Activated T-helper 2 cell treated with anti-CD3 and anti-CD28 coated beads, Interferon-gamma antibody, Interleukin-2, Interleukin-4, amounts not matched to agents 10 μg/mL and 5 μg/mL and 100 μg/mL, durations not matched to agents 14 hours and 24 hours and 36 hours (primary cell): ENCODE data around the gene OR2F1. TPM values are rescaled to one million over a fixed set of nuclear protein-coding genes. Genes with fewer than 3 reads are reported as not detected.
"Not testable (repeated sequence)": the region's sequence is repeated elsewhere in the genome, so short reads cannot be mapped to it uniquely, and the experiment has no call there.

Experiments used
- DNase-seq: peaks from one replicate; pipeline ENCODE4 v3.0.0; 2021; ENCODE audit warnings: low spot score
- H3K27ac Mint-ChIP-seq: one replicate; pipeline ENCODE4 v1.8.0; 2021; ENCODE audit warnings: mixed read lengths
- H3K27me3 Mint-ChIP-seq: one replicate; pipeline ENCODE4 v1.8.0; 2021; ENCODE audit warnings: low read depth, mixed read lengths
- H3K36me3 Mint-ChIP-seq: one replicate; pipeline ENCODE4 v1.8.0; 2021; ENCODE audit warnings: low read depth, mixed read lengths
- H3K4me1 Mint-ChIP-seq: one replicate; pipeline ENCODE4 v1.8.0; 2021; ENCODE audit warnings: low read depth, mixed read lengths
- H3K4me3 Mint-ChIP-seq: one replicate; pipeline ENCODE4 v1.8.0; 2021; ENCODE audit warnings: low read depth, mild to moderate bottlenecking, moderate library complexity, mixed read lengths
- H3K9me3 Mint-ChIP-seq: one replicate; pipeline ENCODE4 v1.8.0; 2021; ENCODE audit warnings: mixed read lengths
- intact Hi-C: fragments of 100-400 bp; cut with micrococcal nuclease; formaldehyde crosslinking; loops from one replicate; pipeline ENCODE4 v1.15.1; 2023
- total RNA-seq: library from RNA; stranded (reverse); gene quantifications from 2 replicates; pipeline ENCODE4 v1.2.3, GENCODE V29; 2022

OR2F1 gene
- total RNA-seq, 1 donor from 2014 or later: not detected

GRCh38 chr7:144000020-144000419, 45.4 kb downstream of the OR2F1 start, which contains the start of gene OR6B1:
OR6B1 (plus strand) TSS chr7:144000320; CDS start chr7:144003997, 3,677 bp downstream.
- no peak within 1 kb of the TSS for H3K27ac Mint-ChIP-seq
- DNase-seq: no peak
- H3K9me3 Mint-ChIP-seq: no peaks in the 10 kb centered on the region
- no peak within 1 kb of the TSS for H3K4me3 Mint-ChIP-seq
- intact Hi-C loops: no loop called here
- no peaks in the 10 kb centered on the region for H3K36me3 Mint-ChIP-seq
- peaks cover 3% of the 10 kb centered on the region for H3K27me3 Mint-ChIP-seq
- no peaks in the 10 kb centered on the region for H3K4me1 Mint-ChIP-seq

- Mint-ChIP-seq H3K4me1 (no peaks in the 10 kb centered on the region), H3K27me3 (peaks cover 3% of the 10 kb centered on the region), H3K27ac (no peak overlapping the region), H3K36me3 (no peaks in the 10 kb centered on the region), H3K9me3 (no peaks in the 10 kb centered on the region), H3K4me3 (no peak overlapping the region)
- intact Hi-C loops: no loop called here
- DNase-seq: no peak
These were observed 46.9 kb downstream of the OR2F1 start for GRCh38 chr7:144001543-144001942.

GRCh38 chr7:144004703-144005102, 50.1 kb downstream of the OR2F1 start:
- peaks cover 2% of the 10 kb centered on the region for H3K27me3 Mint-ChIP-seq
- intact Hi-C loops: no loop called here
- H3K36me3 Mint-ChIP-seq: no peaks in the 10 kb centered on the region
- no peaks in the 10 kb centered on the region for H3K4me1 Mint-ChIP-seq
- no peak for DNase-seq
- H3K9me3 Mint-ChIP-seq: peaks cover 8% of the 10 kb centered on the region
- no peak overlapping the region for H3K4me3 Mint-ChIP-seq
- H3K27ac Mint-ChIP-seq: no peak overlapping the region

GRCh38 chr7:144006029-144006691, 51.5 kb downstream of the OR2F1 start:
- DNase-seq: no peak
- H3K27me3 Mint-ChIP-seq: no peaks in the 10 kb centered on the region
- intact Hi-C loops: no loop called here
- no peak overlapping the region for H3K27ac Mint-ChIP-seq
- H3K36me3 Mint-ChIP-seq: no peaks in the 10 kb centered on the region
- H3K4me1 Mint-ChIP-seq: no peaks in the 10 kb centered on the region
- H3K9me3 Mint-ChIP-seq: peaks cover 11% of the 10 kb centered on the region
- H3K4me3 Mint-ChIP-seq: no peak overlapping the region

GRCh38 chr7:144006692-144007042, 52.0 kb downstream of the OR2F1 start:
- DNase-seq: no peak
- no peaks in the 10 kb centered on the region for H3K4me1 Mint-ChIP-seq
- no peak overlapping the region for H3K4me3 Mint-ChIP-seq
- H3K36me3 Mint-ChIP-seq: no peaks in the 10 kb centered on the region
- intact Hi-C loops: no loop called here
- H3K9me3 Mint-ChIP-seq: peaks cover 11% of the 10 kb centered on the region
- no peak overlapping the region for H3K27ac Mint-ChIP-seq
- H3K27me3 Mint-ChIP-seq: no peaks in the 10 kb centered on the region

GRCh38 chr7:144009361-144009760, 54.7 kb downstream of the OR2F1 start:
- intact Hi-C loops: no loop called here

GRCh38 chr7:144010061-144010460, 55.4 kb downstream of the OR2F1 start:
- H3K4me1 Mint-ChIP-seq, H3K36me3 Mint-ChIP-seq, intact Hi-C loops, H3K27me3 Mint-ChIP-seq, DNase-seq, H3K27ac Mint-ChIP-seq, H3K4me3 Mint-ChIP-seq: not testable (repeated sequence)
- H3K9me3 Mint-ChIP-seq: peaks cover 11% of the 10 kb centered on the region

More at GRCh38 chr7:144009361-144009760, 54.7 kb downstream of the OR2F1 start:
- H3K27me3 Mint-ChIP-seq: no peaks in the 10 kb centered on the region
- no peaks in the 10 kb centered on the region for H3K4me1 Mint-ChIP-seq
- H3K9me3 Mint-ChIP-seq: peaks cover 11% of the 10 kb centered on the region
- H3K36me3 Mint-ChIP-seq: no peaks in the 10 kb centered on the region
- no peak overlapping the region for H3K27ac Mint-ChIP-seq
- H3K4me3 Mint-ChIP-seq: no peak overlapping the region
- DNase-seq: no peak

- H3K27ac Mint-ChIP-seq, H3K4me3 Mint-ChIP-seq, H3K27me3 Mint-ChIP-seq, H3K4me1 Mint-ChIP-seq, H3K36me3 Mint-ChIP-seq, intact Hi-C loops, DNase-seq: not testable (repeated sequence)
- peaks cover 11% of the 10 kb centered on the region for H3K9me3 Mint-ChIP-seq
These were observed 56.2 kb downstream of the OR2F1 start for GRCh38 chr7:144010821-144011220.

- no peak for DNase-seq
- H3K27ac Mint-ChIP-seq: no peak overlapping the region
- peaks cover 11% of the 10 kb centered on the region for H3K9me3 Mint-ChIP-seq
- no peaks in the 10 kb centered on the region for H3K27me3 Mint-ChIP-seq
- H3K4me1 Mint-ChIP-seq: no peaks in the 10 kb centered on the region
- no peaks in the 10 kb centered on the region for H3K36me3 Mint-ChIP-seq
- intact Hi-C loops: no loop called here
- H3K4me3 Mint-ChIP-seq: no peak overlapping the region
These were observed 57.0 kb downstream of the OR2F1 start for GRCh38 chr7:144011458-144012230.

Other genes starting within 250 kb of the OR2F1 start
- 0.78 and 1.4 TPM in 2 replicates for gene CTAGE6, start 197.1 kb upstream of the OR2F1 start, total RNA-seq
- 18.4 and 22.7 TPM in 2 replicates for gene TCAF1, start 52.7 kb upstream of the OR2F1 start, total RNA-seq
- gene OR2F2, start 19.6 kb upstream of the OR2F1 start, total RNA-seq: not detected in 2 replicates
- gene OR6B1, start 45.5 kb downstream of the OR2F1 start, total RNA-seq: not detected in 2 replicates
- not detected in 2 replicates for gene OR2A5, start 94.1 kb downstream of the OR2F1 start, total RNA-seq
- not detected in 2 replicates for gene OR2A25, start 115.0 kb downstream of the OR2F1 start, total RNA-seq
- gene OR2A12, start 131.4 kb downstream of the OR2F1 start, total RNA-seq: not detected in 2 replicates
- not detected in 2 replicates for gene OR2A2, start 154.7 kb downstream of the OR2F1 start, total RNA-seq
- gene OR2A14, start 168.3 kb downstream of the OR2F1 start, total RNA-seq: not detected in 2 replicates
- 1.2 and 1.6 TPM in 2 replicates for gene CTAGE4, start 228.6 kb downstream of the OR2F1 start, total RNA-seq
- 3.6 and 4.1 TPM in 2 replicates for gene ARHGEF35, start 241.0 kb downstream of the OR2F1 start, total RNA-seq